Epithelial cell of esophagus (primary cell): ENCODE measurements around the gene SHC2.

ENCODE experiments used
- DNase-seq: peaks from one replicate; pipeline ENCODE4 v3.0.0; 2010; ENCODE audit warnings: low read depth
- H3K4me3 ChIP-seq: 2 replicates; pipeline ENCODE4 v1.5.1; 2011; ENCODE audit warnings: mild to moderate bottlenecking, low read length, control low read depth
- CTCF ChIP-seq: IDR thresholded peaks from 2 replicates; pipeline ENCODE4 v1.5.1; 2011; ENCODE audit warnings: low read depth, mild to moderate bottlenecking, low read length, control low read depth, inconsistent platforms; ENCODE audit not compliant: insufficient read depth; ENCODE audit errors: missing control alignments

Gene SHC2

GRCh38 chr19:391726-392374 is 69.0 kb downstream of the SHC2 start:
- H3K4me3 ChIP-seq: no peak overlapping the region
- TF ChIP-seq CTCF: no peak
- no peak for DNase-seq

GRCh38 chr19:391207-391557 is 69.7 kb downstream of the SHC2 start:
- H3K4me3 ChIP-seq: no peak overlapping the region
- TF ChIP-seq CTCF: no peak
- no peak for DNase-seq

- H3K4me3 ChIP-seq: no peak overlapping the region
- no peak for DNase-seq
- TF ChIP-seq CTCF: no peak
These were observed 70.2 kb downstream of the SHC2 start for GRCh38 chr19:390386-391206.

- no peak for TF ChIP-seq CTCF
- DNase-seq: no peak
- H3K4me3 ChIP-seq: no peak overlapping the region
These were observed 70.9 kb downstream of the SHC2 start for GRCh38 chr19:389935-390289.

GRCh38 chr19:389255-389934 is 71.4 kb downstream of the SHC2 start:
- TF ChIP-seq CTCF: no peak
- DNase-seq: no peak

GRCh38 chr19:388691-389090 is 72.1 kb downstream of the SHC2 start:
- no peak overlapping the region for H3K4me3 ChIP-seq
- TF ChIP-seq CTCF: no peak
- DNase-seq: no peak

More at GRCh38 chr19:389255-389934, 71.4 kb downstream of the SHC2 start:
- H3K4me3 ChIP-seq: no peak overlapping the region
